HepG2 (cell line): ENCODE results near the gene HNRNPC. TPM values are rescaled to one million over a fixed set of nuclear protein-coding genes. Genes with fewer than 3 reads are reported as not detected.

ENCODE experiments used
- EEA1 ChIP-seq: sonication (generic); formaldehyde crosslinking; IDR thresholded peaks from 2 replicates; pipeline ENCODE4 v1.5.1; 2020; ENCODE audit warnings: mild to moderate bottlenecking, missing genetic modification reagents, borderline replicate concordance
- FIP1L1 ChIP-seq: fragments of 200-400 bp; formaldehyde crosslinking; IDR thresholded peaks from 2 replicates; pipeline ENCODE4 v1.6.1; 2018; ENCODE audit warnings: low read depth, mild to moderate bottlenecking, low read length, moderate library complexity, borderline replicate concordance; ENCODE audit not compliant: insufficient read depth
- SIN3A ChIP-seq: IDR thresholded peaks from 2 replicates; pipeline ENCODE4 v1.6.1; 2011; ENCODE audit warnings: low read depth, mild to moderate bottlenecking, control low read depth, low read length, borderline replicate concordance
- SMAD1 ChIP-seq: sonication (generic); formaldehyde crosslinking; IDR thresholded peaks from 2 replicates; pipeline ENCODE4 v1.4.0; 2020; ENCODE audit warnings: missing genetic modification reagents, low read depth, mild to moderate bottlenecking, borderline replicate concordance
- ZMYM3 ChIP-seq: sonication (generic); formaldehyde crosslinking; IDR thresholded peaks from 2 replicates; pipeline ENCODE4 v1.5.1; 2020; ENCODE audit warnings: mild to moderate bottlenecking, missing genetic modification reagents
- ZNF460 ChIP-seq: sonication (generic); formaldehyde crosslinking; IDR thresholded peaks from 2 replicates; pipeline ENCODE4 v1.5.1; 2020; ENCODE audit warnings: missing genetic modification reagents, mild to moderate bottlenecking, borderline replicate concordance
- ZNF577 ChIP-seq: sonication (generic); formaldehyde crosslinking; IDR thresholded peaks from 2 replicates; pipeline ENCODE4 v1.4.0; 2020; ENCODE audit warnings: mild to moderate bottlenecking, low read depth, missing genetic modification reagents, borderline replicate concordance
- polyA plus RNA-seq, 8 experiments: library from polyadenylated mRNA; depleted of rRNA in 3 of 8; stranded (reverse) in 7 of 8; unstranded in 1 of 8; fragments of >200 nt; fragmentation: Illumina TruSeq in 4 of 8; extraction: Trizol in 4 of 8; gene quantifications; 2 replicates each; pipeline versions ENCODE4 v1.2.1 to v1.2.3, GENCODE V29; 2011 to 2016; ENCODE audit warnings: low read depth in 4 of 8, missing spikeins in 1 of 8, mixed read lengths in 1 of 8; ENCODE audit not compliant: insufficient read depth in 1 of 8
- total RNA-seq, 5 experiments: library from RNA; depleted of rRNA; stranded (reverse); fragments of >200 nt; fragmentation: Illumina TruSeq; extraction: Trizol; gene quantifications; 2 replicates each; pipeline ENCODE4 v1.2.3, GENCODE V29; 2016; ENCODE audit warnings: low read depth in 1 of 5
- TF ChIP-seq, protein P1 (sequence below): fragments of 450-650 bp; IDR thresholded peaks from 2 replicates; pipeline ENCODE4 v1.6.1; 2017; ENCODE audit warnings: mild to moderate bottlenecking
- TF ChIP-seq, protein P2 (sequence below): sonication (generic); formaldehyde crosslinking; IDR thresholded peaks from 2 replicates; pipeline ENCODE4 v1.4.0; 2020; ENCODE audit warnings: mild to moderate bottlenecking, low read depth, missing genetic modification reagents
- TF ChIP-seq, protein P3 (sequence below): sonication (generic); formaldehyde crosslinking; IDR thresholded peaks from 2 replicates; pipeline ENCODE4 v1.5.0; 2020; ENCODE audit warnings: mild to moderate bottlenecking, missing genetic modification reagents, moderate library complexity

HNRNPC gene
- total and polyA plus RNA-seq, 2 of the 13 experiments (the other 11 are each of a cell fraction or from before 2014, with no cell fraction given), result 628 to 1,099 TPM

DNA sequence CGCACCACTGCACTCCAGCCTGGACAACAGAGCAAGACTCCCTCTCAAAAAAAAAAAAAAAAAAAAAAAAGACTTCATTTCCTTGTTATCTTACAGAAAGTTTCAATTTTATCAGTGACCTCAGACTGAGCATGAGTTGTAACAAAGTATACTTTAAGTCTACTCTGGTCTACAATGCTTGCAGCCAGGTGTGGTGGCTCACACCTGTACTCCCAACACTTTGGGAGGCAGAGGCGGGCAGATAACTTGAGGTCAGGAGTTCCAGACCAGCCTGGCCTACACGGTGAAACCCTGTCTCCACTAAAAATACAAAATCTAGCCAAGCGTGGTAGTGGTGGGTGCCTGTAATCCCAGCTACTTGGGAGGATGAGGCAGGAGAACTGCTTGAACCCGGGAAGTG, 18.0 kb downstream of the HNRNPC start (continued):
- no peak for TF ChIP-seq FIP1L1
- no peak for TF ChIP-seq SIN3A
- peak; percentile 64 for TF ChIP-seq ZMYM3 (CRISPR knock-in tag)
- TF ChIP-seq, protein P1, sequence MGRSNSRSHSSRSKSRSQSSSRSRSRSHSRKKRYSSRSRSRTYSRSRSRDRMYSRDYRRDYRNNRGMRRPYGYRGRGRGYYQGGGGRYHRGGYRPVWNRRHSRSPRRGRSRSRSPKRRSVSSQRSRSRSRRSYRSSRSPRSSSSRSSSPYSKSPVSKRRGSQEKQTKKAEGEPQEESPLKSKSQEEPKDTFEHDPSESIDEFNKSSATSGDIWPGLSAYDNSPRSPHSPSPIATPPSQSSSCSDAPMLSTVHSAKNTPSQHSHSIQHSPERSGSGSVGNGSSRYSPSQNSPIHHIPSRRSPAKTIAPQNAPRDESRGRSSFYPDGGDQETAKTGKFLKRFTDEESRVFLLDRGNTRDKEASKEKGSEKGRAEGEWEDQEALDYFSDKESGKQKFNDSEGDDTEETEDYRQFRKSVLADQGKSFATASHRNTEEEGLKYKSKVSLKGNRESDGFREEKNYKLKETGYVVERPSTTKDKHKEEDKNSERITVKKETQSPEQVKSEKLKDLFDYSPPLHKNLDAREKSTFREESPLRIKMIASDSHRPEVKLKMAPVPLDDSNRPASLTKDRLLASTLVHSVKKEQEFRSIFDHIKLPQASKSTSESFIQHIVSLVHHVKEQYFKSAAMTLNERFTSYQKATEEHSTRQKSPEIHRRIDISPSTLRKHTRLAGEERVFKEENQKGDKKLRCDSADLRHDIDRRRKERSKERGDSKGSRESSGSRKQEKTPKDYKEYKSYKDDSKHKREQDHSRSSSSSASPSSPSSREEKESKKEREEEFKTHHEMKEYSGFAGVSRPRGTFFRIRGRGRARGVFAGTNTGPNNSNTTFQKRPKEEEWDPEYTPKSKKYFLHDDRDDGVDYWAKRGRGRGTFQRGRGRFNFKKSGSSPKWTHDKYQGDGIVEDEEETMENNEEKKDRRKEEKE, result no peak
- TF ChIP-seq, protein P2, sequence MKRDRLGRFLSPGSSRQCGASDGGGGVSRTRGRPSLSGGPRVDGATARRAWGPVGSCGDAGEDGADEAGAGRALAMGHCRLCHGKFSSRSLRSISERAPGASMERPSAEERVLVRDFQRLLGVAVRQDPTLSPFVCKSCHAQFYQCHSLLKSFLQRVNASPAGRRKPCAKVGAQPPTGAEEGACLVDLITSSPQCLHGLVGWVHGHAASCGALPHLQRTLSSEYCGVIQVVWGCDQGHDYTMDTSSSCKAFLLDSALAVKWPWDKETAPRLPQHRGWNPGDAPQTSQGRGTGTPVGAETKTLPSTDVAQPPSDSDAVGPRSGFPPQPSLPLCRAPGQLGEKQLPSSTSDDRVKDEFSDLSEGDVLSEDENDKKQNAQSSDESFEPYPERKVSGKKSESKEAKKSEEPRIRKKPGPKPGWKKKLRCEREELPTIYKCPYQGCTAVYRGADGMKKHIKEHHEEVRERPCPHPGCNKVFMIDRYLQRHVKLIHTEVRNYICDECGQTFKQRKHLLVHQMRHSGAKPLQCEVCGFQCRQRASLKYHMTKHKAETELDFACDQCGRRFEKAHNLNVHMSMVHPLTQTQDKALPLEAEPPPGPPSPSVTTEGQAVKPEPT, result no peak
- TF ChIP-seq ZNF460 (CRISPR knock-in tag), result peak; percentile 61; the same call in 1 of the 2 replicates
- no peak for TF ChIP-seq EEA1 (CRISPR knock-in tag)
- no peak for TF ChIP-seq ZNF577 (CRISPR knock-in tag)
- TF ChIP-seq SMAD1, result no peak
- TF ChIP-seq, protein P3, sequence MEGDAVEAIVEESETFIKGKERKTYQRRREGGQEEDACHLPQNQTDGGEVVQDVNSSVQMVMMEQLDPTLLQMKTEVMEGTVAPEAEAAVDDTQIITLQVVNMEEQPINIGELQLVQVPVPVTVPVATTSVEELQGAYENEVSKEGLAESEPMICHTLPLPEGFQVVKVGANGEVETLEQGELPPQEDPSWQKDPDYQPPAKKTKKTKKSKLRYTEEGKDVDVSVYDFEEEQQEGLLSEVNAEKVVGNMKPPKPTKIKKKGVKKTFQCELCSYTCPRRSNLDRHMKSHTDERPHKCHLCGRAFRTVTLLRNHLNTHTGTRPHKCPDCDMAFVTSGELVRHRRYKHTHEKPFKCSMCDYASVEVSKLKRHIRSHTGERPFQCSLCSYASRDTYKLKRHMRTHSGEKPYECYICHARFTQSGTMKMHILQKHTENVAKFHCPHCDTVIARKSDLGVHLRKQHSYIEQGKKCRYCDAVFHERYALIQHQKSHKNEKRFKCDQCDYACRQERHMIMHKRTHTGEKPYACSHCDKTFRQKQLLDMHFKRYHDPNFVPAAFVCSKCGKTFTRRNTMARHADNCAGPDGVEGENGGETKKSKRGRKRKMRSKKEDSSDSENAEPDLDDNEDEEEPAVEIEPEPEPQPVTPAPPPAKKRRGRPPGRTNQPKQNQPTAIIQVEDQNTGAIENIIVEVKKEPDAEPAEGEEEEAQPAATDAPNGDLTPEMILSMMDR, result no peak
